ENCODE measurements around the gene NEK1. TPM values are rescaled to one million over a fixed set of nuclear protein-coding genes. Genes with fewer than 3 reads are reported as not detected.

The NEK1 gene
- polyA plus RNA-seq, 1 of the 3 experiments (the other 2 are of a cell fraction): 2.0 TPM

DNA sequence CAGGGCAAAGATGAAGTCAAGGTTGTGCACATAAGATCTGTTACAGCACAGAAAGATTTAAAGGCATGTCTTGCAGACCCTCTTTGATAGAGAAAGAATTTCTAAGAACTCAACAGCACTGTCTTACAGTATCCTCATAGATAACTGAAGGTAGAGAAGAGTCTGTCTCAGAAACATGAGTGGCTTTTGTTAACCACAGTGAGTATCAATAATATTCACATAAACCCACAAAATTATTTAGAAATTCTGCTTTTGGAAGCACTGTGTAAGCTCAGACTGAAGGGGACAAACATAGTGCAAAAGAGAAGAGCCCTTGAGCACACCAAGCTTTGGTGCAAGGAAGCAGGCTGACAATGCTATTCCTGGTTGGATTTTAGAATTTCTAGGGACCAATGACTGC is 175.6 kb downstream of the NEK1 start (continued):
- TF ChIP-seq, protein P1, sequence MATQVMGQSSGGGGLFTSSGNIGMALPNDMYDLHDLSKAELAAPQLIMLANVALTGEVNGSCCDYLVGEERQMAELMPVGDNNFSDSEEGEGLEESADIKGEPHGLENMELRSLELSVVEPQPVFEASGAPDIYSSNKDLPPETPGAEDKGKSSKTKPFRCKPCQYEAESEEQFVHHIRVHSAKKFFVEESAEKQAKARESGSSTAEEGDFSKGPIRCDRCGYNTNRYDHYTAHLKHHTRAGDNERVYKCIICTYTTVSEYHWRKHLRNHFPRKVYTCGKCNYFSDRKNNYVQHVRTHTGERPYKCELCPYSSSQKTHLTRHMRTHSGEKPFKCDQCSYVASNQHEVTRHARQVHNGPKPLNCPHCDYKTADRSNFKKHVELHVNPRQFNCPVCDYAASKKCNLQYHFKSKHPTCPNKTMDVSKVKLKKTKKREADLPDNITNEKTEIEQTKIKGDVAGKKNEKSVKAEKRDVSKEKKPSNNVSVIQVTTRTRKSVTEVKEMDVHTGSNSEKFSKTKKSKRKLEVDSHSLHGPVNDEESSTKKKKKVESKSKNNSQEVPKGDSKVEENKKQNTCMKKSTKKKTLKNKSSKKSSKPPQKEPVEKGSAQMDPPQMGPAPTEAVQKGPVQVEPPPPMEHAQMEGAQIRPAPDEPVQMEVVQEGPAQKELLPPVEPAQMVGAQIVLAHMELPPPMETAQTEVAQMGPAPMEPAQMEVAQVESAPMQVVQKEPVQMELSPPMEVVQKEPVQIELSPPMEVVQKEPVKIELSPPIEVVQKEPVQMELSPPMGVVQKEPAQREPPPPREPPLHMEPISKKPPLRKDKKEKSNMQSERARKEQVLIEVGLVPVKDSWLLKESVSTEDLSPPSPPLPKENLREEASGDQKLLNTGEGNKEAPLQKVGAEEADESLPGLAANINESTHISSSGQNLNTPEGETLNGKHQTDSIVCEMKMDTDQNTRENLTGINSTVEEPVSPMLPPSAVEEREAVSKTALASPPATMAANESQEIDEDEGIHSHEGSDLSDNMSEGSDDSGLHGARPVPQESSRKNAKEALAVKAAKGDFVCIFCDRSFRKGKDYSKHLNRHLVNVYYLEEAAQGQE (IDR thresholded peaks at IDR 0.05; ENCODE audit: low read depth, low read length): no peak
- TF ChIP-seq EP300 (IDR thresholded peaks at IDR 0.05; ENCODE audit: borderline replicate concordance in 1 of 2, low read depth in 1 of 2, low read length in 1 of 2): no peak
- TF ChIP-seq, protein P2, sequence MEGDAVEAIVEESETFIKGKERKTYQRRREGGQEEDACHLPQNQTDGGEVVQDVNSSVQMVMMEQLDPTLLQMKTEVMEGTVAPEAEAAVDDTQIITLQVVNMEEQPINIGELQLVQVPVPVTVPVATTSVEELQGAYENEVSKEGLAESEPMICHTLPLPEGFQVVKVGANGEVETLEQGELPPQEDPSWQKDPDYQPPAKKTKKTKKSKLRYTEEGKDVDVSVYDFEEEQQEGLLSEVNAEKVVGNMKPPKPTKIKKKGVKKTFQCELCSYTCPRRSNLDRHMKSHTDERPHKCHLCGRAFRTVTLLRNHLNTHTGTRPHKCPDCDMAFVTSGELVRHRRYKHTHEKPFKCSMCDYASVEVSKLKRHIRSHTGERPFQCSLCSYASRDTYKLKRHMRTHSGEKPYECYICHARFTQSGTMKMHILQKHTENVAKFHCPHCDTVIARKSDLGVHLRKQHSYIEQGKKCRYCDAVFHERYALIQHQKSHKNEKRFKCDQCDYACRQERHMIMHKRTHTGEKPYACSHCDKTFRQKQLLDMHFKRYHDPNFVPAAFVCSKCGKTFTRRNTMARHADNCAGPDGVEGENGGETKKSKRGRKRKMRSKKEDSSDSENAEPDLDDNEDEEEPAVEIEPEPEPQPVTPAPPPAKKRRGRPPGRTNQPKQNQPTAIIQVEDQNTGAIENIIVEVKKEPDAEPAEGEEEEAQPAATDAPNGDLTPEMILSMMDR (IDR thresholded peaks at IDR 0.05): no peak

DNA sequence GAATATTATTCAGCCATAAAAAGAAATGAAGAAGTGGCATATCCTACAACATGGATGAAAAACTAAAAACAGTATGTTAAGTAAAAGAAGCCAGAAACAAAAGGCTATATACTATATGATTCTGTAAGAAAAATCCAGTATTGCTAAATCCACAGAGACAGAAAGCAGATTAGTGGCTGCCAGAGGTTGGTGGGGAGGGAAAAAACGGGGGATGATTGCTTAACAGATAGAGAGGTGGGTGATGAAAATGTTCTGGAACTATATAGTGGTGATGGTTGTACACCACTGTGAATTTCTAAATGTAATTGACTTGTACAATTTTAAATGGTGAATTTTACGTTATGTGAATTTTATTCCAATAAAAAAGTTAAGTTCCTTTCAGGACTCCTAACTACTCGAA is 184.0 kb downstream of the NEK1 start:
- ChIA-PET POLR2A (no interaction called here), CTCF (no interaction called here)
- Histone ChIP-seq H3K27ac (ENCODE audit: low read depth in 2 of 2, low read length in 1 of 2) (no peak overlapping the region), H3K4me3 (ENCODE audit: low read depth in 2 of 2, low read length in 1 of 2) (no peak overlapping the region), H3K9me3 (no peaks in the 10 kb centered on the region), H2AFZ (ENCODE audit: low read depth) (no peak overlapping the region), H3K9ac (no peak overlapping the region), H3K27me3 (ENCODE audit: insufficient read depth) (no peaks in the 10 kb centered on the region), H4K20me1 (ENCODE audit: insufficient read depth) (no peaks in the 10 kb centered on the region), H3K79me2 (ENCODE audit: insufficient read depth) (no peaks in the 10 kb centered on the region), H3K36me3 (replicated peaks in 1 of 2; ENCODE audit: control insufficient read depth in 1 of 2, insufficient read depth in 2 of 2, low read length in 1 of 2) (peaks cover 3 to 7% of the 10 kb centered on the region in 2 experiments), H3K4me1 (ENCODE audit: control insufficient read depth in 1 of 2, insufficient read depth in 2 of 2, low read depth in 1 of 2, low read length in 1 of 2) (no peaks in the 10 kb centered on the region), H3K4me2 (no peak overlapping the region), H3F3A (replicated peaks; ENCODE audit: insufficient read depth) (peaks cover 4% of the 10 kb centered on the region), H3K9me2 (no peaks in the 10 kb centered on the region)
- DNase-seq: no peak
- 43% methylated on average over 3 of the region's 3 CpGs for WGBS (ENCODE audit: low lambda C conversion rate)
- TF ChIP-seq, protein P3, sequence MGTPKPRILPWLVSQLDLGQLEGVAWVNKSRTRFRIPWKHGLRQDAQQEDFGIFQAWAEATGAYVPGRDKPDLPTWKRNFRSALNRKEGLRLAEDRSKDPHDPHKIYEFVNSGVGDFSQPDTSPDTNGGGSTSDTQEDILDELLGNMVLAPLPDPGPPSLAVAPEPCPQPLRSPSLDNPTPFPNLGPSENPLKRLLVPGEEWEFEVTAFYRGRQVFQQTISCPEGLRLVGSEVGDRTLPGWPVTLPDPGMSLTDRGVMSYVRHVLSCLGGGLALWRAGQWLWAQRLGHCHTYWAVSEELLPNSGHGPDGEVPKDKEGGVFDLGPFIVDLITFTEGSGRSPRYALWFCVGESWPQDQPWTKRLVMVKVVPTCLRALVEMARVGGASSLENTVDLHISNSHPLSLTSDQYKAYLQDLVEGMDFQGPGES (IDR thresholded peaks at IDR 0.05; ENCODE audit: low read depth, low read length): no peak
- no peak for TF ChIP-seq GATA2 (CRISPR knock-in tag; IDR thresholded peaks at IDR 0.05)
- no peak for TF ChIP-seq FOXM1 (IDR thresholded peaks at IDR 0.05; ENCODE audit: low read depth)
- no peak for TF ChIP-seq FOSL2 (IDR thresholded peaks at IDR 0.05; ENCODE audit: borderline replicate concordance, low read depth)
- no peak for TF ChIP-seq TEAD4 (IDR thresholded peaks at IDR 0.05; ENCODE audit: borderline replicate concordance, insufficient read depth)
- no peak for TF ChIP-seq RCOR1 (IDR thresholded peaks at IDR 0.05; ENCODE audit: low read length)
- no peak for TF ChIP-seq TAF1 (IDR thresholded peaks at IDR 0.05; ENCODE audit: borderline replicate concordance, low read depth, low read length)
- TF ChIP-seq, protein P1 (IDR thresholded peaks at IDR 0.05; ENCODE audit: low read depth, low read length): no peak
- no peak for TF ChIP-seq SIN3A (IDR thresholded peaks at IDR 0.05; ENCODE audit: borderline replicate concordance, low read depth, low read length)
- TF ChIP-seq, protein P4, sequence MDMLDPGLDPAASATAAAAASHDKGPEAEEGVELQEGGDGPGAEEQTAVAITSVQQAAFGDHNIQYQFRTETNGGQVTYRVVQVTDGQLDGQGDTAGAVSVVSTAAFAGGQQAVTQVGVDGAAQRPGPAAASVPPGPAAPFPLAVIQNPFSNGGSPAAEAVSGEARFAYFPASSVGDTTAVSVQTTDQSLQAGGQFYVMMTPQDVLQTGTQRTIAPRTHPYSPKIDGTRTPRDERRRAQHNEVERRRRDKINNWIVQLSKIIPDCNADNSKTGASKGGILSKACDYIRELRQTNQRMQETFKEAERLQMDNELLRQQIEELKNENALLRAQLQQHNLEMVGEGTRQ (IDR thresholded peaks at IDR 0.05; ENCODE audit: borderline replicate concordance, low read depth, low read length): no peak
- TF ChIP-seq EZH2phosphoT487 (IDR thresholded peaks at IDR 0.05; ENCODE audit: borderline replicate concordance, low read depth): no peak
- TF ChIP-seq YY1 (IDR thresholded peaks at IDR 0.05; ENCODE audit: low read depth): no peak
- TF ChIP-seq, protein P5, sequence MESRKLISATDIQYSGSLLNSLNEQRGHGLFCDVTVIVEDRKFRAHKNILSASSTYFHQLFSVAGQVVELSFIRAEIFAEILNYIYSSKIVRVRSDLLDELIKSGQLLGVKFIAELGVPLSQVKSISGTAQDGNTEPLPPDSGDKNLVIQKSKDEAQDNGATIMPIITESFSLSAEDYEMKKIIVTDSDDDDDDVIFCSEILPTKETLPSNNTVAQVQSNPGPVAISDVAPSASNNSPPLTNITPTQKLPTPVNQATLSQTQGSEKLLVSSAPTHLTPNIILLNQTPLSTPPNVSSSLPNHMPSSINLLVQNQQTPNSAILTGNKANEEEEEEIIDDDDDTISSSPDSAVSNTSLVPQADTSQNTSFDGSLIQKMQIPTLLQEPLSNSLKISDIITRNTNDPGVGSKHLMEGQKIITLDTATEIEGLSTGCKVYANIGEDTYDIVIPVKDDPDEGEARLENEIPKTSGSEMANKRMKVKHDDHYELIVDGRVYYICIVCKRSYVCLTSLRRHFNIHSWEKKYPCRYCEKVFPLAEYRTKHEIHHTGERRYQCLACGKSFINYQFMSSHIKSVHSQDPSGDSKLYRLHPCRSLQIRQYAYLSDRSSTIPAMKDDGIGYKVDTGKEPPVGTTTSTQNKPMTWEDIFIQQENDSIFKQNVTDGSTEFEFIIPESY (IDR thresholded peaks at IDR 0.05; ENCODE audit: borderline replicate concordance, low read depth): no peak
- no peak for TF ChIP-seq RFX5 (IDR thresholded peaks at IDR 0.05; ENCODE audit: low read length)
